GM18505 (cell line): ENCODE results near the gene MADD.

Experiments
- ATAC-seq: cut with Tn5 transposase; IDR thresholded peaks from one replicate; pipeline ENCODE4 v1.9.1; 2021; ENCODE audit not compliant: unreplicated experiment
- POLR2A ChIP-seq: IDR thresholded peaks from 4 replicates; pipeline ENCODE4 v1.6.1; 2011; ENCODE audit warnings: borderline replicate concordance; ENCODE audit not compliant: insufficient read depth, insufficient read length; ENCODE audit errors: extremely low read depth

MADD gene

GRCh38 chr11:47340010-47340409, 70.1 kb downstream of the MADD start:
- ATAC-seq: no peak
- TF ChIP-seq POLR2A: no peak

GRCh38 chr11:47340980-47341775, 71.2 kb downstream of the MADD start:
- no peak for TF ChIP-seq POLR2A
- no peak for ATAC-seq

- no peak for TF ChIP-seq POLR2A
- no peak for ATAC-seq
Observed at GRCh38 chr11:47342036-47342803, 72.3 kb downstream of the MADD start.

GRCh38 chr11:47342854-47343253, 72.9 kb downstream of the MADD start:
- TF ChIP-seq POLR2A: no peak
- ATAC-seq: no peak

GRCh38 chr11:47345890-47346563, 76.1 kb downstream of the MADD start:
- no peak for TF ChIP-seq POLR2A
- ATAC-seq: no peak

GRCh38 chr11:47347137-47347536, 77.2 kb downstream of the MADD start:
- TF ChIP-seq POLR2A: no peak

GRCh38 chr11:47348131-47348802, 78.3 kb downstream of the MADD start:
- TF ChIP-seq POLR2A: no peak
- ATAC-seq: no peak

More at GRCh38 chr11:47347137-47347536, 77.2 kb downstream of the MADD start:
- ATAC-seq: no peak

GRCh38 chr11:47348859-47349258, 78.9 kb downstream of the MADD start:
- TF ChIP-seq POLR2A: no peak
- no peak for ATAC-seq

- ATAC-seq: no peak
- TF ChIP-seq POLR2A: no peak
Observed at GRCh38 chr11:47349521-47350095, 79.7 kb downstream of the MADD start.

- no peak for ATAC-seq
- no peak for TF ChIP-seq POLR2A
Observed at GRCh38 chr11:47350315-47350714, 80.4 kb downstream of the MADD start.

GRCh38 chr11:47351156-47352126, 81.5 kb downstream of the MADD start:
- no peak for ATAC-seq
- TF ChIP-seq POLR2A: no peak

- no peak for TF ChIP-seq POLR2A
- no peak for ATAC-seq
Observed at GRCh38 chr11:47352556-47352955, 82.6 kb downstream of the MADD start, which contains the start of gene MYBPC3. Gene MYBPC3 (minus strand): TSS chr11:47352702. CDS start chr11:47352647, 55 bp downstream.
